ENCODE measurements around the gene FLOT2. TPM values are rescaled to one million over a fixed set of nuclear protein-coding genes. Genes with fewer than 3 reads are reported as not detected.

Gene FLOT2
- polyA plus RNA-seq, 2 of the 4 experiments (the other 2 are of a cell fraction), result 66.4 to 78.6 TPM

- TF ChIP-seq ZNF302 (CRISPR knock-in tag; IDR thresholded peaks at IDR 0.05) (no peak), KDM5A (IDR thresholded peaks at IDR 0.05) (no peak), ZFP36 (IDR thresholded peaks at IDR 0.05; ENCODE audit: borderline replicate concordance, partially characterized antibody) (no peak), FOSB (CRISPR knock-in tag; IDR thresholded peaks at IDR 0.05) (no peak), KDM1A (IDR thresholded peaks at IDR 0.05; ENCODE audit: low read depth) (no peak), CBX2 (IDR thresholded peaks at IDR 0.05; ENCODE audit: borderline replicate concordance, low read depth) (no peak), SMC3 (IDR thresholded peaks at IDR 0.05) (no peak), MAZ (IDR thresholded peaks at IDR 0.05; ENCODE audit: borderline replicate concordance, low read depth, low read length) (no peak), ZC3H11A (IDR thresholded peaks at IDR 0.05) (no peak), RAD21 (conservative IDR thresholded peaks at IDR 0.05 in 1 of 2, IDR thresholded peaks at IDR 0.05 in 1 of 2) (no peak), PBX3 (IDR thresholded peaks at IDR 0.05) (no peak), PHF8 (IDR thresholded peaks at IDR 0.05; ENCODE audit: borderline replicate concordance, low read depth) (no peak), CHD2 (IDR thresholded peaks at IDR 0.05; ENCODE audit: low read length, partially characterized antibody) (no peak), MYC (IDR thresholded peaks at IDR 0.05; ENCODE audit: borderline replicate concordance, low read length) (no peak), ATOH8 (CRISPR knock-in tag; IDR thresholded peaks at IDR 0.05; ENCODE audit: low read depth) (no peak), GATA3 (IDR thresholded peaks at IDR 0.05; ENCODE audit: borderline replicate concordance) (no peak), HOXB5 (CRISPR knock-in tag; IDR thresholded peaks at IDR 0.05) (no peak), ELK1 (IDR thresholded peaks at IDR 0.05; ENCODE audit: low read depth, low read length) (no peak), EHF (CRISPR knock-in tag; IDR thresholded peaks at IDR 0.05) (no peak), MAFK (IDR thresholded peaks at IDR 0.05; ENCODE audit: partially characterized antibody) (no peak)
- Histone ChIP-seq H3K9me3 (no peaks in the 10 kb centered on the region), H3K27ac (no peak overlapping the region), H3K4me3 (no peak overlapping the region), H3K4me2 (no peak overlapping the region), H3K4me1 (peaks cover 11% of the 10 kb centered on the region; the same call in 2 of the 3 replicates)
- POLR2A ChIA-PET, result interaction anchor here (1.0 to 1.5 kb wide), 2 partner anchors 17 to 50 kb away, joined by 3 to 6 read pairs; partner anchors contain the start of gene FAM222B
- CTCF ChIA-PET, result interaction anchor here (0.6 to 7.3 kb wide), 9 partner anchors 24 to 254 kb away, joined by 3 to 58 read pairs (median 3); partner anchors contain the start of gene FLOT2
- ATAC-seq (no peak), DNase-seq (ENCODE audit: low read depth in 1 of 2, low spot score in 1 of 2) (no peak), FAIRE-seq (no peak)
- 47% methylated on average over 2 of the region's 2 CpGs for WGBS (ENCODE audit: missing lambda C conversion rate)
These were observed 38.7 kb downstream of the FLOT2 start for GRCh38 chr17:28858801-28859355.

GRCh38 chr17:28857905-28858800 is 39.4 kb downstream of the FLOT2 start:
- ChIA-PET CTCF (interaction anchor here (0.6 to 7.3 kb wide), 9 partner anchors 9 to 254 kb away, joined by 3 to 58 read pairs (median 3); no protein-coding TSS in a partner anchor), POLR2A (interaction anchor here (0.5 to 1.5 kb wide), 3 partner anchors 16 to 58 kb away, joined by 3 to 6 read pairs (median 4); partner anchors contain the start of gene FAM222B)
- Histone ChIP-seq H3K9me3 (no peaks in the 10 kb centered on the region), H3K4me3 (no peak overlapping the region), H3K4me1 (peaks cover 11% of the 10 kb centered on the region; the same call in 2 of the 3 replicates), H3K27ac (no peak overlapping the region), H3K4me2 (no peak overlapping the region)
- DNase-seq (ENCODE audit: low read depth in 1 of 2, low spot score in 1 of 2) (no peak), FAIRE-seq (no peak), ATAC-seq (no peak)
- 81% methylated on average over 3 of the region's 3 CpGs for WGBS (ENCODE audit: missing lambda C conversion rate)
- TF ChIP-seq HES2 (IDR thresholded peaks at IDR 0.05) (no peak), RNF2 (IDR thresholded peaks at IDR 0.05; ENCODE audit: borderline replicate concordance, low read depth) (no peak), JUNB (IDR thresholded peaks at IDR 0.05) (no peak), USF2 (IDR thresholded peaks at IDR 0.05) (no peak), PBX3 (IDR thresholded peaks at IDR 0.05) (no peak), MAFK (IDR thresholded peaks at IDR 0.05; ENCODE audit: partially characterized antibody) (no peak), FOSL2 (IDR thresholded peaks at IDR 0.05) (no peak), FOSL2 (CRISPR knock-in tag; IDR thresholded peaks at IDR 0.05) (no peak), EHMT2 (IDR thresholded peaks at IDR 0.05; ENCODE audit: low read depth) (no peak), HOXA7 (CRISPR knock-in tag; IDR thresholded peaks at IDR 0.05) (no peak), RARB (CRISPR knock-in tag; IDR thresholded peaks at IDR 0.05) (no peak), POLR2AphosphoS2 (conservative IDR thresholded peaks at IDR 0.05; ENCODE audit: low read length) (no peak), HOXB5 (CRISPR knock-in tag; IDR thresholded peaks at IDR 0.05) (no peak), MAX (IDR thresholded peaks at IDR 0.05) (no peak)

All from A549 (cell line).